Brain pericyte (primary cell): Measurements from ENCODE around the gene SLC2A9.

Source experiments
- DNase-seq: peaks from one replicate; pipeline ENCODE4 v3.0.0-alpha.2; 2012; ENCODE audit warnings: low read depth, low spot score

The SLC2A9 gene

GRCh38 chr4:9963328-9963727 lies 58.0 kb downstream of the SLC2A9 start:
- no peak for DNase-seq

- no peak for DNase-seq
These were observed 58.5 kb downstream of the SLC2A9 start for GRCh38 chr4:9962611-9963314.

DNA sequence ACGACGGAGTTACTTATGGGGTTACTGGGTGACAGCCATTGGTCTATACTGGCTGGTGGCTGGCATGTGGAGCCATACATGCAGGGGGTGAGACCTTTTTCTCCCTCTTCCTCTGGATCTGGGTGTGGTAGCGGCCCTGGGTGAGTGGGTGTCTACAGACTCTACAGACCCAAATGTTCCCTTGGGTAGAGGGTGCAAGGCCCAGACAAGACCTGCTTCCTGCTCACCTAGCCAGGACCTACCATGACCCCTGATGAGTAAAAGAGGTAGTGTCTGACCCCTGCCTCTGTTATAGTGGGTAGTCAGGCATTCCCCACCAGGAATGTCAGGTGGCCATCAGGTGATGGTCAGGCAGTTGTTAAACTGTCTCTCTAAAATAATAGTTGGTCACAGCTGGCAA lies 66.8 kb downstream of the SLC2A9 start:
- no peak for DNase-seq

DNA sequence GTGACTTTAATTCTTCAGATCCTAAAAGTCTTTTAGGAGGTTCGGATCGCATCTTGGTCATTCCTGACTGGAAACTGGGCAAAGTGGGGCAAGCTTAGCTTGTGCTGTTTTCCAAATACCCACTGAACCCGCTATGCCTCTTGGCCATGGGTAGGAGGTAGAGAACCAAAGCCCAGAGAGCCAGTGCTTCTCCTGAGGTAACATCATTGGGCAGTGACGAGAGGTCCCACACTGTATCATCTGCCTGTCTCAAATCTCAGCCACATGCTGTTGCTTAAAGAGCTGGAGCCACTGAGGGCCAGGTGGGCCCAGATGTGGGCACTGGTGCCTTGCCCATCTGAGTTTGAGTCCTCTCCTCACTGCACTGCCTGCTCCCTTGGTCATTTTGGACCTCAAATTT lies 68.2 kb downstream of the SLC2A9 start:
- no peak for DNase-seq

- no peak for DNase-seq
These were observed 68.8 kb downstream of the SLC2A9 start for GRCh38 chr4:9952415-9952950.

DNA sequence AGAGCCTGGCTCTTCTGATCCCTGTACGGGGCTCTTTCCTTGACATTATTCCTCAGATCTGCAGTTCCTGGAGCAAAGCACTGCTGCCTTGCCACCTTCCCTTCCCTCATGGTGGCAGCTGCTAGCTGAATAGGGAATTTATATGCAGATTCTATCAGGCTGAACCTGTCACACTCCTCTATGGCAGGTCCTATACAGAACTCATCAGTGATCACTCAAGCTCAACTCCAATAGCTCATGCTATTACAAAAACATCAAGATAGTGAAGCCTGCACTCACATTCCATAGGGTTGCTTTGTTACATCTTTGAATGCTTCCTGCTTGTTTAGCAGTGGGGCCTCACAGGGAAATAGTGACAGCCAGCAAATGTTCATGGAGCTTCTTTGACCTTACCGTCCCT lies 71.7 kb downstream of the SLC2A9 start:
- DNase-seq = no peak

DNA sequence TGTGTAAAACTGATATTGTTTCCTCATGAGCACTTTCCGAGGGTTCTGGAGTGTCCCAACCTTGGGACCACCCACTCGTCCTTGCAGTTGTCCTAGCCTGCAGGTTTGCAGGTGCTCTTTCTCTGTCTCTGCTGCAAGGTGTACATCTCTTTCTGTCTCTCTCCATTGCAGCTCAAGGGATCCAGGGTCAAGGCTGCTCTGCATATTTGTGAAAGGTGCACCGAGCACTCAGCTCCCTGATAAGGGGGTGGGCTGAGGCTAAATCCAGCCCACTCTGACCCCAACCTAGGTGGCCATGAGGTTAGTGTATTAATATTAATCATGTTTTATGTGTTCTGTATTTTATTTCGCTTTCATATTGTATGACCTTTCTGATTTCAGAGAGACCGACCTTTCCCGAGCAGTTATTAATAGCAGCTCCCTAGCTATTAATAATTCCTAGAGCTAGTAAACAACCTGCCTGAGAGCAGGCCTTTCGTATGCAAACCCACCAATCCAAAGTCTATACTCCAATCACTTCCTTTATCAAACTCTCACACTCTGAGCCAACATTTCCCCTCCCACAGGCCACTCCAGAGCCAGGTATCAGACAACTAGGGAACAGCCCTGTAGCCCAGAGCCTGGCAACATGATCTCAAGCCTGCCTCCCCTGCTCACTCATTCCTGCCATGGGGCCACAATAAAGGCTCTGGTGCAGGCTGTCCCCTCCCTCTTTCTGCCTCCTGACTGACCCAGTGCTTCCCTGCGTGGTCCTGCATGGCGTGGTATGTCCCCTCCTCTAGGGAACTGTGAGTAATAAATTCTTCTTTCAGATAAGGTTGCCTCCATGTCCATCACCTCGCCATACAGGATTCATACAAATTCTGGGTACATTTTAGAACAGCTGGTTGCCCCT lies 73.9 kb downstream of the SLC2A9 start:
- no peak for DNase-seq

GRCh38 chr4:9946170-9946569 lies 75.1 kb downstream of the SLC2A9 start:
- DNase-seq = no peak

DNA sequence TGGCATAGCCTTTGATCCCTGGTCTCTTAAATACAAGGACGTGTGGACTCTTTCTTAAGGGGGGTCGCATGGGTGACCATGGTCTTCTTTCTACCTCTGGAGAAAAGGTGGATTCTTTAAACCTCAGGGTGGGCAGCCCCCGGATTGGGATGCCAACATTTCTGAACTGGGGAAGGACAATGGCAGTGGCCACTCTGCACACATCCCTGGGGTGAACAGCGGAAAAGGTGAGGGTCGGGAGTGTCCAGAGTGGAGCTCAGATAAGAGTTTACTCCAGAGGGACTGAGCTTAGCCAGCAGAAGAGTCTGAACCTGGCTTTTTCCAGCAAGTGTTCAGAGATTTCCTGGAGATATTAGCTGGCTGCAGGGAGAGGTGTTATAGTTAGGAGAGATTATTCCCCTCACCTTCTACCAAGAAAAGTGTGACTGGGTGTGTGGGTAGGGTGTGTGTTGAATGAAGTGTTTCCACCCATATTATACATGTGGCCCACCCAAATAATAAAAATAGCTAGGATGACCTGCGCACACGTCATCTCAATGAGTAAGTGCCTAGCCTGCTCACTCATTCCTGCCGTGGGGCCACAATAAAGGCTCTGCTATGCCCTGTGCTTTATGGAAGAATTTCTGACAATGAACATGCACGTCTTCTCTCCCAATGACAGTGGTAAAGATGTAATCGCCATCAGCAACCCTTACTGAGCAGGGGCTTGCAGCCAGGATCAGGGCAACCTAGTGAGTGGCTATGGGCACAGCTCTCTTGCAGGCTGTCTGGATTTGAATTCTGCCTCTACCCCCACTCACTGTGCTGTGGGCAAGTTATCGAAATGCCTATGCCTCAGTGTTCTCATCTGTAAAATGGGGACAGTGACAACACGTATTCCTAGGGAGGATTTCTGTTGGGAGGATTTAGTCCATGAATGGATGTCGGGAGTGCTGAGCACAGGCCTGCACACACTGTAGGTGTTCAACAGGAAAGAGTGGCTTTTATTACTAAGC lies 76.6 kb downstream of the SLC2A9 start:
- no peak for DNase-seq

DNA sequence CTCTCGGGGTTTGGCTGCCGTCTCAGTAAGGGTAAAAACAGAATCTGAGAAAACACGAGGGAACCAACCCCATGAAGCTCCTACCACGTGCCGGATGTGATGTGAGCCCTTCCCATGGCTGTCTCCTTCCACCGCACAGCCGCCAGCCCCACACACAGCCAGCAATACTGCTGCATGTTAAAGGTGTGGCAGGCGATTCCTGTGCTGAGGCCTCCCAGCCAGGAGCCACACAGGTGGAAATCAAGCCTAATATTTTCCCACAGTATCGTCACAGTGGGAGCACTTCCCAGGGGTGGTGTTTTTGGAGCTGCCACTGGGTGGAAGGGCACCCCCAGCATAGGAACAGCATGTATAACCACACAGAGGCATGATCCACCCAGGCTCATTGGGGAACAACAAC lies 77.5 kb downstream of the SLC2A9 start:
- DNase-seq = no peak

DNA sequence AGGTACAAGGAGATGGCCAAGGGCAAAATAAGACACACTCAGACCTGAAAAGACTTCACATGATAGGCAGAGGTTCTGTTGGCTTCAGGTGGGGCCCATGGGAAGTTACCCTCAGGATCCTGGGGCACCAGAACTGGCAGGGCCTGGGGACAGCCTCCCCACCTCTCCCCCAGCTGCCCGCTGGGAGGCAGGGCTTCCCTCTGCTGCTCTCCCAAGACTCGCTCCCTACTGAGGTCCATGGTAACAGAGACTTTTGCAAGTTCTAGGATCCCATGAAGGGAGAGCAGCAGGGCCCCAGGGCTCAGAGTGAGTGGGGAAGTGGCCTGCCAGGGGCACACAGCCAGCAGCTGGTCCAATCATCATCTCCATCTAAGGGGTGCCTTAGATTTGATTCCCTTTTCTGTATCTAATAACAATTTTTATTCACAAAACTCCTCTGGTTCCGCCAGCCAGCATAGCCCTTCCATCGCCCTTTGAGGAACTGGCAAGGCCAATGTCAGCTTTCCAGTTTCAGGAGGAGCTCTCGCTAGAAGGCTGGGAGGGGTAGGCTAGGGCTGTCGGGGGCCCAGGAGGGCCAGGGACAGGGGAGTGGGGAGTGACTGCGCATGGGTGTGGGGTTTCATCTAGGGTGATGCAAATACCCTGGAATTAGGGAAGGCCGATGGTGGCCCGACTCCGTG lies 78.2 kb downstream of the SLC2A9 start:
- no peak for DNase-seq

DNA sequence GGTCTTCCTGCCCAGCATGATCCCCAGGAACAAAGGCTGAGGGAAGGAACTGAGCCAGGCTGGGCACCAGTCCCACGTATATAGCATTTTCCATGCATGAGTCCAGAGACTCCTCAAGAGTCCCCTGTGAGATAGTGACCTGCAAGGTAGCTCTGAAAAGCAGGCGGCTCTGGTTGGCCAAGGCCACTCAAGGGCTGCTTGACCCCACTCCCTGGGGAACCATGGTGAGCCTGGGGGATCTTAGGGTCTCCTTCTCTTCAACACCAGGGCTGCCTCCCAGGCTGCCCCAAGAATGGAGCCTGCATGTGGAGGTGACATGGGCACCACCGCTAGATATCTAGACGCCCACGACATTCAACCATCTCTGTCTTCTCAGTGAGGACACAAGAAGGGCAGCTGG lies 79.2 kb downstream of the SLC2A9 start:
- no peak for DNase-seq

GRCh38 chr4:9940041-9940440 lies 81.3 kb downstream of the SLC2A9 start:
- DNase-seq = no peak

DNA sequence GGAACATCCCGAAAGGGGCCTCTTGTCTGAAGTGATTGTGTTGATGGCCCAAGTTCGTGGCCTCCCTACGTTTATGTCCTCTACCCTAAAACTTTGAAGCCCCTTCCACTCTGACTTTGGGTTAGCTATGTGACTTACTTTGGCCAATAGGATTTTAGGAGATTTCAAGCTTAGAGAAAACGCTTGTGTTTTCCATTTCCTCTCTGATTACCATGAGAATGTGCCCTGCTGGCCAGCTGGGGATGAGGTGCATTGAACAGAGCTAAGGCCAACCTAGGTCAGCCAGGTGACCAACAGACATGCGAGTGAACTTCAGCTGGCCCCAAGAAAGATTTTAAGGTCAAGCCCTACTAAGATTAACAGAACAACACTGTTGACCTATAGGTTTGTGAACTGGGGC lies 82.4 kb downstream of the SLC2A9 start:
- DNase-seq = no peak

DNA sequence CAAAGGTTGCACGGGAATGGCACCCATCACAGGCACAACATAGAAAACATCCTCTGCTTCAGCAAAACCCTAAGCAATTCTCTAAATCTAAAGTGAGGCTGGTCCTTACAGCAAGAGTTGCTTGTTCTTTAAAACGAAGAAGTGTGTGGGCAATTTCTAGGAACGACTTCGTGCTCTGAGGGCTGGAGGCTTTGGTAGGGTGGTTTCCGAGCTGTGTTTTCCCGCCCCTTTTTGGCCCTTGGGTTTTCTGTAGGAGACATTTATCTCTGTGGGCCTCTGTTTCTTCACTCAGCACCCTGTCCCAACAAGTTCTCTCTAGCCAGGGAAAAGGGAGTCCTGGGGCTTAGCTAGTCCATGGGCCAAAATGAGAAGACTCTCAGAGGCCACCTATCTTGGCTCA lies 84.2 kb downstream of the SLC2A9 start:
- no peak for DNase-seq

DNA sequence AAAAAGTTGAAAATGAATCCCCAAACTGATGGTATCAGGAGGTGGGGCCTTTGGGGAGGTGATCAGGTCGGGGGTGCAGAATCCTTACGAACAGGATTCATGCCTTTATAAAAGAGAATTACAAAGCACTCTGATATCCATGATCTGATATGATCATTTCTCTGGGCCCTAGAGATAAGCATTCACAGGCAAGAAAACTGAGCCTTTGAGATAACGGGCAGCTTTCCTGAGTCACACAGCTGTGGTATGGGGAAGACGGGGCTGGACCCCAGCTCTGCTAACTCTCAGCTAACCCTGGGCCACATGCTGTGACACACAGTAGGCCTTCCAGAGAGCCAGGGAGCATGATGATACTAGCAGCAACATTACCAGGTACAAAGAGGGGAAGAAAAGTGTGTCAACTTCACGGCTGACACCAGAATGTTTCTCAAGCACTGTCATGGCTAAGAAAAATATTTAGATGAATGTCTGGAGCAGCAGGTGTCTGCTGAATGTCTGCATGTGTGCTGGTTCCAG lies 85.1 kb downstream of the SLC2A9 start:
- no peak for DNase-seq

- no peak for DNase-seq
These were observed 87.3 kb downstream of the SLC2A9 start for GRCh38 chr4:9933956-9934355.

DNA sequence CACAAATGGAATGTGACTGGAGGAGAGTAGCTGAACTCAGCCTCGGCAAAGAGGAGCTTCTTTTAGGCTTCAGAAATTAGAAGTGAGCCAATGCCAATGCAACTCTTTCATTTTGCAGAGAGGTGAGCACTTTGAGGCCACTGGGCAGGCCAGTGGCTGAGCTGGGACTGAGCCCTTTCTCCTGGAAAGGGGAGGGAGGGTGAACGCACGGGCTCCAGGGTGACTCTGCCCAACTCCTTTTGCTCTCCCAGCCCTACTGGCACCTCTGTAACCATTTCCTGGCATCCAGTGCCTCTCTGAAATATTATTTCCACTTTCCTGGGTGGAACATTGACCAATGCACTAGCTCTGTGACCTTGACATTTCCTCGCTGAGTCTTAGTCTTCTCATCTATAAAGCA lies 88.1 kb downstream of the SLC2A9 start:
- DNase-seq = no peak

GRCh38 chr4:9932771-9933170 lies 88.5 kb downstream of the SLC2A9 start:
- DNase-seq = no peak

- no peak for DNase-seq
These were observed 90.2 kb downstream of the SLC2A9 start for GRCh38 chr4:9931146-9931545.

GRCh38 chr4:9929111-9929510 lies 92.2 kb downstream of the SLC2A9 start:
- no peak for DNase-seq
